SU-DHL-6 (cell line): Measurements from ENCODE around the gene VWA1.

Experiments
- CTCF ChIP-seq: fragments of 200-600 bp; sonication (generic); IDR thresholded peaks from one replicate; pipeline ENCODE4 v1.5.1; 2017; ENCODE audit warnings: antibody characterized with exemption, mild to moderate bottlenecking, low read length, moderate library complexity; ENCODE audit not compliant: insufficient read depth, poor library complexity, severe bottlenecking
- EZH2phosphoT487 ChIP-seq: fragments of 200-600 bp; sonication (generic), shearing (Covaris generic); conservative IDR thresholded peaks from 2 replicates; pipeline ENCODE4 v1.6.1; 2018; ENCODE audit warnings: mild to moderate bottlenecking, antibody characterized with exemption, low read length, moderate library complexity, mixed read lengths

- TF ChIP-seq CTCF, result no peak
- no peak for TF ChIP-seq EZH2phosphoT487
Measured at GRCh38 chr1:1489861-1490260, 54.4 kb downstream of the VWA1 start.
